Neuronal stem cell (in vitro differentiated cells): Measurements from ENCODE around the gene MIOX.

ENCODE experiments used
- DNase-seq: peaks from one replicate; pipeline ENCODE4 v3.0.0-alpha.2; 2013; ENCODE audit warnings: low spot score
- H2AFZ ChIP-seq: one replicate; pipeline ENCODE4 v1.6.1; 2013; ENCODE audit warnings: mild to moderate bottlenecking, low read length, inconsistent platforms
- H2AK5ac ChIP-seq: 2 replicates; pipeline ENCODE4 v1.6.1; 2013; ENCODE audit warnings: low read depth, mild to moderate bottlenecking, inconsistent platforms, low read length, moderate library complexity, mixed read lengths
- H2BK120ac ChIP-seq: 2 replicates; pipeline ENCODE4 v1.6.1; 2013; ENCODE audit warnings: low read depth, mild to moderate bottlenecking, inconsistent platforms, low read length, moderate library complexity, mixed read lengths
- H2BK12ac ChIP-seq: one replicate; pipeline ENCODE4 v1.6.1; 2013; ENCODE audit warnings: low read length, inconsistent platforms
- H2BK15ac ChIP-seq: 2 replicates; pipeline ENCODE4 v1.6.1; 2013; ENCODE audit warnings: mild to moderate bottlenecking, low read length, inconsistent platforms, mixed read lengths
- H2BK5ac ChIP-seq: one replicate; pipeline ENCODE4 v1.6.1; 2013; ENCODE audit warnings: inconsistent platforms, mild to moderate bottlenecking, low read length, moderate library complexity
- H3K14ac ChIP-seq: one replicate; pipeline ENCODE4 v1.6.1; 2013; ENCODE audit warnings: low read length, inconsistent platforms
- H3K18ac ChIP-seq: 2 replicates; pipeline ENCODE4 v1.6.1; 2013; ENCODE audit warnings: low read length, inconsistent platforms
- H3K23ac ChIP-seq: 2 replicates; pipeline ENCODE4 v1.6.1; 2013; ENCODE audit warnings: low read depth, mild to moderate bottlenecking, mixed read lengths, low read length, inconsistent platforms; ENCODE audit not compliant: poor library complexity
- H3K27ac ChIP-seq: replicated peaks from 3 replicates; pipeline ENCODE4 v1.5.1; 2013; ENCODE audit warnings: low read length, inconsistent platforms
- H3K27me3 ChIP-seq, 3 experiments: 2 replicates each; pipeline ENCODE4 v1.6.1; 2013; ENCODE audit warnings: low read length in 3 of 3, mild to moderate bottlenecking in 2 of 3, inconsistent platforms in 1 of 3, low read depth in 1 of 3, mixed read lengths in 1 of 3, moderate library complexity in 1 of 3; ENCODE audit not compliant: control insufficient read depth in 3 of 3, insufficient read depth in 3 of 3
- H3K36me3 ChIP-seq, 2 donors: replicated peaks in 1 of 2; 2 replicates each; pipeline ENCODE4 v1.6.1; 2013; ENCODE audit warnings: low read length in 2 of 2; ENCODE audit not compliant: control insufficient read depth in 2 of 2, insufficient read depth in 2 of 2
- H3K4ac ChIP-seq: 2 replicates; pipeline ENCODE4 v1.6.1; 2013; ENCODE audit warnings: inconsistent platforms, mild to moderate bottlenecking, low read length, moderate library complexity
- H3K4me1 ChIP-seq, 2 donors: 1 replicate in 1 of 2; 2 replicates in 1 of 2; pipeline ENCODE4 v1.6.1; 2013; ENCODE audit warnings: low read length in 2 of 2, low read depth in 1 of 2; ENCODE audit not compliant: control insufficient read depth in 2 of 2, insufficient read depth in 1 of 2
- H3K4me2 ChIP-seq: one replicate; pipeline ENCODE4 v1.6.1; 2013; ENCODE audit warnings: mild to moderate bottlenecking, low read length, inconsistent platforms; ENCODE audit not compliant: insufficient read depth, poor library complexity, severe bottlenecking
- H3K4me3 ChIP-seq, 2 donors: 2 replicates each; pipeline ENCODE4 v1.5.1; 2013; ENCODE audit warnings: low read length in 2 of 2, mild to moderate bottlenecking in 2 of 2, inconsistent platforms in 1 of 2, moderate library complexity in 1 of 2
- H3K79me1 ChIP-seq: one replicate; pipeline ENCODE4 v1.6.1; 2013; ENCODE audit warnings: low read depth, mild to moderate bottlenecking, inconsistent platforms, low read length, moderate library complexity
- H3K9ac ChIP-seq: one replicate; pipeline ENCODE4 v1.6.1; 2013; ENCODE audit warnings: mild to moderate bottlenecking, low read depth, low read length, inconsistent platforms; ENCODE audit not compliant: poor library complexity
- H3K9me3 ChIP-seq, 2 donors: replicated peaks in 1 of 2; 2 replicates each; pipeline versions ENCODE3 to v1.6.1; 2013; ENCODE audit warnings: low read length in 2 of 2, mild to moderate bottlenecking in 2 of 2, inconsistent platforms in 1 of 2, low read depth in 1 of 2, mixed read lengths in 1 of 2, moderate library complexity in 1 of 2; ENCODE audit not compliant: control insufficient read depth in 2 of 2, insufficient read depth in 1 of 2
- H4K8ac ChIP-seq: one replicate; pipeline ENCODE4 v1.6.1; 2013; ENCODE audit warnings: low read depth, mild to moderate bottlenecking, inconsistent platforms, low read length, moderate library complexity
- H4K91ac ChIP-seq: one replicate; pipeline ENCODE4 v1.6.1; 2013; ENCODE audit warnings: low read length, low read depth, mild to moderate bottlenecking, inconsistent platforms; ENCODE audit not compliant: poor library complexity
- WGBS, 2 donors: extraction: QIAGEN DNeasy Blood & Tissue Kit; methylation state at CpG; one replicate each; pipeline ENCODE4 v1.1.7; 2013; ENCODE audit warnings: missing lambda C conversion rate in 2 of 2, mixed read lengths in 1 of 2; ENCODE audit not compliant: insufficient read length in 2 of 2, insufficient replicate concordance in 1 of 2; ENCODE audit errors: extremely low coverage in 2 of 2; 5-methylcytosine and 5-hydroxymethylcytosine counted together

The MIOX gene

GRCh38 chr22:50469377-50470305, 17.0 kb upstream of the MIOX start:
- H3K79me1 ChIP-seq: peaks cover 62% of the 10 kb centered on the region
- no peak overlapping the region for H2BK15ac ChIP-seq
- peak overlapping the region; percentile 47 for H3K14ac ChIP-seq
- no peaks in the 10 kb centered on the region for H3K9me3 ChIP-seq
- H3K4me2 ChIP-seq: no peak overlapping the region
- H3K9ac ChIP-seq: peak overlapping the region; percentile 86
- no peak for DNase-seq
- H2AFZ ChIP-seq: no peak overlapping the region
- H2BK120ac ChIP-seq: no peak overlapping the region
- peak overlapping the region; percentile 80 for H3K23ac ChIP-seq
- H4K8ac ChIP-seq: no peak overlapping the region
- H2AK5ac ChIP-seq: peak overlapping the region; percentile 52
- peak overlapping the region; percentile 66 for H2BK5ac ChIP-seq
- no CpG with 5 or more reads among the region's 25 CpGs for WGBS, 2 donors
- H4K91ac ChIP-seq: no peak overlapping the region
- H2BK12ac ChIP-seq: peak overlapping the region; percentile 22
- no peaks in the 10 kb centered on the region for H3K27me3 ChIP-seq
- peak overlapping the region; percentile 89 for H3K4ac ChIP-seq
- no peak overlapping the region for H3K27ac ChIP-seq
- no peak overlapping the region for H3K18ac ChIP-seq
- peaks cover 6 to 11% of the 10 kb centered on the region in 2 donors for H3K4me1 ChIP-seq
- H3K4me3 ChIP-seq: no peak overlapping the region
- peaks cover 25 to 61% of the 10 kb centered on the region in 2 donors for H3K36me3 ChIP-seq

GRCh38 chr22:50470491-50470890, 16.2 kb upstream of the MIOX start:
- no peak overlapping the region for H2BK120ac ChIP-seq
- no peak overlapping the region for H4K8ac ChIP-seq
- no peak for DNase-seq
- no peak overlapping the region for H3K14ac ChIP-seq
- no peak overlapping the region for H2BK5ac ChIP-seq
- no peaks in the 10 kb centered on the region for H3K9me3 ChIP-seq
- H3K4ac ChIP-seq: no peak overlapping the region
- H2BK15ac ChIP-seq: no peak overlapping the region
- H3K18ac ChIP-seq: no peak overlapping the region
- H2AK5ac ChIP-seq: no peak overlapping the region
- no peak overlapping the region for H3K4me2 ChIP-seq
- no CpG with 5 or more reads among the region's 6 CpGs for WGBS, 2 donors
- H3K4me1 ChIP-seq: peaks cover 9 to 13% of the 10 kb centered on the region in 2 donors
- H3K79me1 ChIP-seq: peaks cover 63% of the 10 kb centered on the region
- H3K4me3 ChIP-seq: no peak overlapping the region
- H3K23ac ChIP-seq: peak overlapping the region; percentile 67
- H4K91ac ChIP-seq: no peak overlapping the region
- H2BK12ac ChIP-seq: no peak overlapping the region
- no peaks in the 10 kb centered on the region for H3K27me3 ChIP-seq
- H3K27ac ChIP-seq: no peak overlapping the region
- H2AFZ ChIP-seq: no peak overlapping the region
- peaks cover 17 to 52% of the 10 kb centered on the region in 2 donors for H3K36me3 ChIP-seq
- no peak overlapping the region for H3K9ac ChIP-seq

GRCh38 chr22:50471197-50471847, 15.3 kb upstream of the MIOX start:
- H3K18ac ChIP-seq: no peak overlapping the region
- H3K4me2 ChIP-seq: no peak overlapping the region
- DNase-seq: no peak
- H2BK12ac ChIP-seq: no peak overlapping the region
- peaks cover 10 to 44% of the 10 kb centered on the region in 2 donors for H3K36me3 ChIP-seq
- H2BK5ac ChIP-seq: no peak overlapping the region
- peak overlapping the region; percentile 80 for H3K23ac ChIP-seq
- no peak overlapping the region for H2AFZ ChIP-seq
- peak overlapping the region; percentile 82 for H4K8ac ChIP-seq
- no peak overlapping the region for H4K91ac ChIP-seq
- H3K27ac ChIP-seq: no peak overlapping the region
- H3K9me3 ChIP-seq: no peaks in the 10 kb centered on the region
- H2BK15ac ChIP-seq: no peak overlapping the region
- H3K27me3 ChIP-seq: no peaks in the 10 kb centered on the region
- peak overlapping the region; percentile 70 for H2AK5ac ChIP-seq
- peaks cover 10 to 15% of the 10 kb centered on the region in 2 donors for H3K4me1 ChIP-seq
- peaks cover 62% of the 10 kb centered on the region for H3K79me1 ChIP-seq
- H2BK120ac ChIP-seq: no peak overlapping the region
- H3K4ac ChIP-seq: no peak overlapping the region
- H3K14ac ChIP-seq: no peak overlapping the region
- H3K9ac ChIP-seq: peak overlapping the region; percentile 44
- no peak overlapping the region for H3K4me3 ChIP-seq
- no CpG with 5 or more reads among the region's 21 CpGs for WGBS, 2 donors

- no peak overlapping the region for H2AK5ac ChIP-seq
- peak overlapping the region; percentile 67 for H3K9ac ChIP-seq
- H3K18ac ChIP-seq: no peak overlapping the region
- H3K14ac ChIP-seq: no peak overlapping the region
- no peaks in the 10 kb centered on the region for H3K27me3 ChIP-seq
- peaks cover 62% of the 10 kb centered on the region for H3K79me1 ChIP-seq
- H3K4ac ChIP-seq: no peak overlapping the region
- no peak for DNase-seq
- no peak overlapping the region for H4K8ac ChIP-seq
- H4K91ac ChIP-seq: no peak overlapping the region
- H2AFZ ChIP-seq: no peak overlapping the region
- H2BK120ac ChIP-seq: no peak overlapping the region
- H3K23ac ChIP-seq: no peak overlapping the region
- H3K4me3 ChIP-seq: peak overlapping the region in 1 of 2 donors; percentile 80
- H3K4me2 ChIP-seq: no peak overlapping the region
- no peak overlapping the region for H2BK5ac ChIP-seq
- H2BK12ac ChIP-seq: no peak overlapping the region
- H2BK15ac ChIP-seq: no peak overlapping the region
- H3K4me1 ChIP-seq: peaks cover 10 to 15% of the 10 kb centered on the region in 2 donors
- H3K9me3 ChIP-seq: no peaks in the 10 kb centered on the region
- no CpG with 5 or more reads among the region's 5 CpGs for WGBS, 2 donors
- no peak overlapping the region for H3K27ac ChIP-seq
- H3K36me3 ChIP-seq: peaks cover 4 to 37% of the 10 kb centered on the region in 2 donors
Measured at GRCh38 chr22:50471962-50472361, 14.7 kb upstream of the MIOX start.
